ENCODE measurements around the gene CCDC28A. TPM values are rescaled to one million over a fixed set of nuclear protein-coding genes. Genes with fewer than 3 reads are reported as not detected.

CCDC28A gene
- total RNA-seq, 6 donors from 2014 or later, result 12.7 to 39.6 (median 22.8) TPM

- ATAC-seq (ENCODE audit: low FRiP score in 2 of 2) (no peak), DNase-seq (no peak)
- peaks cover 0 to 12% (median 10%) of the 10 kb centered on the region in 4 donors for H3K4me1 ChIP-seq
- H3K4me3 ChIP-seq, result no peak overlapping the region
- H3K36me3 ChIP-seq, result no peaks in the 10 kb centered on the region
- no peaks in the 10 kb centered on the region for H3K9me3 ChIP-seq
- no peaks in the 10 kb centered on the region for H3K27me3 ChIP-seq
- TF ChIP-seq CTCF (IDR thresholded peaks at IDR 0.05) (no peak), POLR2AphosphoS5 (IDR thresholded peaks at IDR 0.05) (no peak), POLR2A (IDR thresholded peaks at IDR 0.05) (no peak), EP300 (IDR thresholded peaks at IDR 0.05) (no peak)
- no peak overlapping the region for H3K27ac ChIP-seq
- WGBS, 2 donors, result 56 to 66% methylated on average over 5 of the region's 5 CpGs
These were observed 40.7 kb downstream of the CCDC28A start for GRCh38 chr6:138814179-138814834.

- H3K9me3 ChIP-seq, result no peaks in the 10 kb centered on the region
- DNase-seq (no peak), ATAC-seq (ENCODE audit: low FRiP score in 2 of 2) (no peak)
- no peaks in the 10 kb centered on the region for H3K27me3 ChIP-seq
- H3K4me1 ChIP-seq, result peaks cover 0 to 12% (median 10%) of the 10 kb centered on the region in 4 donors
- WGBS, 2 donors, result 56 to 58% methylated on average over 6 of the region's 6 CpGs
- H3K36me3 ChIP-seq, result no peaks in the 10 kb centered on the region
- TF ChIP-seq CTCF (IDR thresholded peaks at IDR 0.05), result no peak
- no peak for TF ChIP-seq POLR2AphosphoS5 (IDR thresholded peaks at IDR 0.05)
- no peak for TF ChIP-seq EP300 (IDR thresholded peaks at IDR 0.05)
- no peak for TF ChIP-seq POLR2A (IDR thresholded peaks at IDR 0.05)
- no peak overlapping the region for H3K4me3 ChIP-seq
- no peak overlapping the region for H3K27ac ChIP-seq
These were observed 41.7 kb downstream of the CCDC28A start for GRCh38 chr6:138815221-138815620.

DNA sequence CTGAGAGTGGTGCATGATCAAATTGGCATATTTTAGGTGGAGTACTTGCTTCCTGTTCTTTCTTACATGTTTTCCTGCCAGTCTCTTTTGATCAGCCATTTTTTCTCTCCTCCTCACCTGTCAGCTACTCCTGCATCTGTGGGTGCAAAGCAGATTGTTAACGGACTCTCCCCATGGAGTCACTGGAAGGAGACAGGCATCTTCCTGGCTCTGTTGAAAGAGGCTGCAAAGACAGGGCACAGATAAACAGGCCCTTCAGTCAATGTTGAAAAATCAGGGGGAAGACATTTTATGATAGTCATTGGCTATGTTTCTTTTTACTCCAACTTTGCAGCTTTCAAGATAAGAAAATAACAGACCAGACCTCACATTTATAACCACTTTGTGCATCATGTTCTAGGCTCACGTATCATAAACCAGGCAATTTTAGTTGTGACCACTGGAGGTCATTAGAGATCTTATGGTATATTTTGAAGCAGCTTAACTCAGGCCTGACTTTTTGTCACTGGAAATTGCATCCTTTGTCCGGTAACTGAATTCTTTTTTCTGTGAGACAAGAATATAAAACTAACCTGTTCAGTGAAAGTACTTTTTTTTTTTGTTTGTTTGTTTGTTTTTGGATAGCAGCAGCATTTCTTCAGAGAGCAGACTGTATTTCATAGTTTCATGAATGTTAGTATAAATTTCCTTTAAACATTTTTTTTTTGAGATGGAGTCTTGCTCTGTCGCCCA, 42.4 kb downstream of the CCDC28A start:
- H3K4me3 ChIP-seq, result no peak overlapping the region
- TF ChIP-seq POLR2A (IDR thresholded peaks at IDR 0.05) (no peak), EP300 (IDR thresholded peaks at IDR 0.05) (no peak), CTCF (IDR thresholded peaks at IDR 0.05) (peak; percentile 41 to 82 (median 64))
- H3K27ac ChIP-seq, result no peak overlapping the region
- H3K9me3 ChIP-seq, result no peaks in the 10 kb centered on the region
- 30 to 39% methylated on average over 4 of the region's 4 CpGs for WGBS, 2 donors
- H3K36me3 ChIP-seq, result no peaks in the 10 kb centered on the region
- no peaks in the 10 kb centered on the region for H3K27me3 ChIP-seq
- ATAC-seq (ENCODE audit: low FRiP score in 2 of 2) (peak; percentile 72 to 83), DNase-seq (no peak)
- H3K4me1 ChIP-seq, result peaks cover 0 to 12% (median 10%) of the 10 kb centered on the region in 4 donors

DNA sequence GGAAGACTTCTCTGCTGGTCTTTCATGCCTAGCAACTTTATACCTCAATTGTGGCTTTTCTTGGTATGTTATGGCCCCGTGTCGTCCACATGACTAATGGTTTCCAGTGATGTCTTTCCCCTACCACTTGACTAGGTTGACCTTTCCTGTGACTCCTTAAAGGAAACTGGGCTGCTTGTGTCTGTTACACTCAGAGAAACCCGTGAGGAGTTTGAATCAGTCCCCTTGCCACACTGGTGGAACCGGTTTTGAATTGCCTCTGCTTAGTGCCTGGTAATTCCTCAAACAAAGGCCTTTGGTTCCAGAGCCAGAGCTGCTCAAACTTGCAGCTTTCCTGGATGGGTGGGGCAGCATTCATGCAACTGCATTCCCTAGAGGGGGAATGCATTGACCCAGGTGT, 44.2 kb downstream of the CCDC28A start:
- no peaks in the 10 kb centered on the region for H3K27me3 ChIP-seq
- H3K9me3 ChIP-seq, result no peaks in the 10 kb centered on the region
- 49 to 62% methylated on average over 4 of the region's 4 CpGs for WGBS, 2 donors
- peaks cover 0 to 12% (median 10%) of the 10 kb centered on the region in 4 donors for H3K4me1 ChIP-seq
- peak overlapping the region in 3 of 4 donors; percentile 67 to 79 (median 79) for H3K27ac ChIP-seq
- ATAC-seq (ENCODE audit: low FRiP score in 2 of 2) (peak; percentile 49 to 92), DNase-seq (peak in 1 of 2 donors; percentile 90)
- peak in 2 of 4 donors; percentile 32 to 88 for TF ChIP-seq EP300 (IDR thresholded peaks at IDR 0.05)
- TF ChIP-seq POLR2A (IDR thresholded peaks at IDR 0.05), result peak in 1 of 4 donors; percentile 25
- TF ChIP-seq POLR2AphosphoS5 (IDR thresholded peaks at IDR 0.05), result peak; percentile 60 to 61
- no peak for TF ChIP-seq CTCF (IDR thresholded peaks at IDR 0.05)
- H3K36me3 ChIP-seq, result no peaks in the 10 kb centered on the region
- no peak overlapping the region for H3K4me3 ChIP-seq

All from upper lobe of left lung (tissue), 6 donors.